Kidney (tissue), 14 donors: ENCODE data around the gene PCBP2. TPM values are rescaled to one million over a fixed set of nuclear protein-coding genes. Genes with fewer than 3 reads are reported as not detected.

Experiments used
- DNase-seq, 5 donors: peaks; one replicate each; pipeline ENCODE4 v3.0.0-alpha.2; 2013 to 2020
- FAIRE-seq: peaks from 2 replicates; lab custom pipeline; 2012; peaks lifted over from hg19 to GRCh38; lab: Jason Lieb, UNC
- H3K27ac ChIP-seq, 2 donors: one replicate each; pipeline ENCODE4 v1.7.0; 2013; ENCODE audit warnings: low read depth in 2 of 2, low read length in 2 of 2, inconsistent platforms in 1 of 2
- H3K27me3 ChIP-seq: one replicate; pipeline ENCODE4 v1.7.1; 2013; ENCODE audit warnings: low read length, inconsistent platforms; ENCODE audit not compliant: control insufficient read depth, insufficient read depth
- H3K36me3 ChIP-seq, 3 donors: one replicate each; pipeline versions ENCODE4 v1.7.0 to v1.7.1; 2013; ENCODE audit warnings: low read length in 3 of 3, control low read depth in 1 of 3, inconsistent platforms in 1 of 3; ENCODE audit not compliant: insufficient read depth in 3 of 3, control insufficient read depth in 2 of 3
- H3K4me1 ChIP-seq, 3 donors: one replicate each; pipeline versions ENCODE4 v1.7.0 to v1.7.1; 2013; ENCODE audit warnings: low read length in 3 of 3, inconsistent platforms in 1 of 3, low read depth in 1 of 3; ENCODE audit not compliant: control insufficient read depth in 2 of 3, insufficient read depth in 2 of 3
- H3K4me3 ChIP-seq, 3 donors: one replicate each; pipeline versions ENCODE4 v1.7.0 to v1.8.1; 2013; ENCODE audit warnings: low read length in 3 of 3, control low read depth in 1 of 3, inconsistent platforms in 1 of 3
- H3K9ac ChIP-seq, 3 donors: one replicate each; pipeline versions ENCODE4 v1.7.0 to v1.7.1; 2013; ENCODE audit warnings: low read length in 3 of 3, control low read depth in 1 of 3, inconsistent platforms in 1 of 3
- H3K9me3 ChIP-seq, 3 donors: one replicate each; pipeline versions ENCODE4 v1.7.0 to v1.7.1; 2013; ENCODE audit warnings: low read length in 3 of 3, control low read depth in 1 of 3, inconsistent platforms in 1 of 3; ENCODE audit not compliant: control insufficient read depth in 2 of 3, insufficient read depth in 1 of 3
- intact Hi-C: fragments of 100-400 bp; cut with DNase I; formaldehyde crosslinking; loops from one replicate; pipeline ENCODE4 v1.11.1; 2022
- polyA plus RNA-seq: library from polyadenylated mRNA; stranded (reverse); fragments of 350-450 nt; fragmentation: Illumina TruSeq; extraction: RNeasy Lipid Tissue Mini Kit (QIAGEN cat#74804); gene quantifications from one replicate; pipeline ENCODE4 v1.2.3, GENCODE V29; 2014; ENCODE audit warnings: low read depth, low replicate concordance; ENCODE audit not compliant: insufficient read depth
- total RNA-seq: library from RNA; stranded (reverse); fragmentation: NEBNext Ultra II Directional; extraction: Animal tissue kit (Norgen Biotek cat#: 25700); gene quantifications from one replicate; pipeline ENCODE4 v1.2.1, GENCODE V29; 2021
- TF ChIP-seq, protein P1 (sequence below): IDR thresholded peaks from 3 replicates; pipeline ENCODE4 v1.5.1; 2012; ENCODE audit warnings: mild to moderate bottlenecking, moderate library complexity, borderline replicate concordance; ENCODE audit not compliant: insufficient read depth; ENCODE audit errors: extremely low read depth
- donor health status: control.
- donor health status: control.
- donor health status: control.
- donor health status: control.
- donor health status: control.
- donor health status: DM: yes; HTN: yes; CAD: no.
- donor health status: Normal renal cell carcinoma (clear cell type).

The PCBP2 gene
- total and polyA plus RNA-seq, 2 donors from 2014 or later = 597 to 732 TPM

DNA sequence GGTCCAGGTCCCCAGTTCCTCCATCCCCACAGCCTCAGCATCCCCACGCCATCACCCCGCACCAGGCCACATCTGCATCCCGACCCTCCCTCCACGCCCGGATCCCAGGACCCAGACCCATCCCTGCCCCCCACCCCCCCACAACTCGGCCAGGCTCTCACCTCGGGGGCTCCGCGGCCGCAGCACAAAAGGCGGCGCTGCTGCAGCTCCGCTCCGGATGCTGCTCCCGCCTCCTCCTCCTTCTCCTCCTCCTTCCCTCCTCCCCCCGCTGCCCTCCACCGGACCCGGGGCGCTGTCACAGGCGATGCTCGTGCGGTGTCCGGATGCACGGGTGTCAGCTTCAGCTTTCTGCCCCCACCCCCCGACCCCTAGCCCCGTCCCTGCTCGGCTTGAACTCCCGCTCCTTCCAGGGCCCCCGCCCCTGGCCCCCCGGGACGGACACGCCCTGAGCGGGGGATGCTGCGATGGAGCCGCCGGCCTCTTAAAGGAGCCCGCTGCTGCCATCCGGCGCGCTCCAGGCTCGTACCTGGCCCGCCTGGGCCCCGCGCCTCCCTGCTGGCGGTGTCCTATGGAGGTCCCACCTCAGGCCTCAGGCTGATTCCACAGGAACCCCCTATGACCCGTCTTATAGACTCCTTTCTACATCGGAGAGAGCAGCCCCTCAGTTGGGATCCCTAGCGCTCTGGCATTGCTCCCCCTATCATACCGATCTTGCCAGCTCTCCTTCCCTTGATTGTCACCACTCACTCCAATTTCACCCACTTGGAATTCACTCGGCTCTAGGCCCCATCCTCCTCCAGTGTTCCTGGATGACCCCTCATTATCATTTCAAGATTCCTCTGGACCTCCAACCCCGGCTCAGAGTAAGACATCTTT lies 47.6 kb downstream of the PCBP2 start, which contains the start of gene MAP3K12:
MAP3K12 (minus strand) TSS at position 193 of the 876 bp plus-strand sequence. CDS start 12,067 bp downstream, outside the sequence.
- TF ChIP-seq, protein P1, sequence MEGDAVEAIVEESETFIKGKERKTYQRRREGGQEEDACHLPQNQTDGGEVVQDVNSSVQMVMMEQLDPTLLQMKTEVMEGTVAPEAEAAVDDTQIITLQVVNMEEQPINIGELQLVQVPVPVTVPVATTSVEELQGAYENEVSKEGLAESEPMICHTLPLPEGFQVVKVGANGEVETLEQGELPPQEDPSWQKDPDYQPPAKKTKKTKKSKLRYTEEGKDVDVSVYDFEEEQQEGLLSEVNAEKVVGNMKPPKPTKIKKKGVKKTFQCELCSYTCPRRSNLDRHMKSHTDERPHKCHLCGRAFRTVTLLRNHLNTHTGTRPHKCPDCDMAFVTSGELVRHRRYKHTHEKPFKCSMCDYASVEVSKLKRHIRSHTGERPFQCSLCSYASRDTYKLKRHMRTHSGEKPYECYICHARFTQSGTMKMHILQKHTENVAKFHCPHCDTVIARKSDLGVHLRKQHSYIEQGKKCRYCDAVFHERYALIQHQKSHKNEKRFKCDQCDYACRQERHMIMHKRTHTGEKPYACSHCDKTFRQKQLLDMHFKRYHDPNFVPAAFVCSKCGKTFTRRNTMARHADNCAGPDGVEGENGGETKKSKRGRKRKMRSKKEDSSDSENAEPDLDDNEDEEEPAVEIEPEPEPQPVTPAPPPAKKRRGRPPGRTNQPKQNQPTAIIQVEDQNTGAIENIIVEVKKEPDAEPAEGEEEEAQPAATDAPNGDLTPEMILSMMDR = no peak
- peak within 1 kb of the TSS; percentile 82 to 95 (median 83) for H3K4me3 ChIP-seq
- intact Hi-C loops = no loop called here
- H3K9me3 ChIP-seq = no peaks in the 10 kb centered on the region
- no peaks in the 10 kb centered on the region for H3K27me3 ChIP-seq
- peak; percentile 75 to 95 (median 87) for DNase-seq
- H3K27ac ChIP-seq = peak within 1 kb of the TSS; percentile 98 to 100
- FAIRE-seq = no peak
- peaks cover 0 to 4% (median 0%) of the 10 kb centered on the region in 3 donors for H3K36me3 ChIP-seq
- H3K9ac ChIP-seq = peak within 1 kb of the TSS; percentile 79 to 100 (median 91)
- peaks cover 2 to 33% (median 26%) of the 10 kb centered on the region in 3 donors for H3K4me1 ChIP-seq

DNA sequence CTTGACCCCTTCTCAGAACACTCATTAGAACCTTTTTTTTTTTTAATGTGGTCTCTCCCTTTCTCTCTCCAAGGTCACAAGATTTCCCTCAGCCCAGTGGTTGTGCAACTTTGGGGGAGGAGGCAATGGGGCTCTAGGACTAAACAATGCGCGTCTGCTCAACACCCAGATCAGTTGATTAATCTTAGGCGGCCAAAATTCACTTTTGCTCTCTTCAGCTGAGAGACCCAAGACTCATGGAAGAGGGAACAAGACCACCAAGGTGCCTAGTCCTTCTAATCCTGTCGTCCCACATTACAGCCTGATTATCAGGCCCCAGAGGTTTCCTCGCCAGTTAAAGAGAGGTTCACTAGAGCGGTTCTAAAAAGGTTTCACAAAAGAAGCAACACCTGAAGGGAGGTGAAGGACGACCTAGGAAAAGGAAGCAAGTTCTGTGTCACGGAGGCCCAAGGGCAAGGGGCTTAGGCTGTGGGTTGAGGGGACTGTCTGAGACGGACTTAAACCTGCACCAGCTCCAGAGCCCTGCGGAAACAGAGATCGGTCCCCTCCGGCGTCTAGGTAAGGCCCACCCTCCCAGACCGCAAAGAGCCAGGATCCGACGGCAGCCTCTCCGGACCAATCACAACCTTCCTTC lies 48.4 kb downstream of the PCBP2 start:
- DNase-seq = peak in 3 of 5 donors; percentile 59 to 83 (median 73)
- Histone ChIP-seq H3K4me3 (peak overlapping the region; percentile 82 to 95 (median 83)), H3K9me3 (no peaks in the 10 kb centered on the region), H3K36me3 (peaks cover 0 to 4% (median 3%) of the 10 kb centered on the region in 3 donors), H3K27ac (peak overlapping the region; percentile 98 to 100), H3K4me1 (peaks cover 2 to 33% (median 26%) of the 10 kb centered on the region in 3 donors), H3K9ac (peak overlapping the region; percentile 79 to 100 (median 91)), H3K27me3 (no peaks in the 10 kb centered on the region)
- TF ChIP-seq, protein P1 = no peak
- intact Hi-C loops = no loop called here
- FAIRE-seq = no peak

DNA sequence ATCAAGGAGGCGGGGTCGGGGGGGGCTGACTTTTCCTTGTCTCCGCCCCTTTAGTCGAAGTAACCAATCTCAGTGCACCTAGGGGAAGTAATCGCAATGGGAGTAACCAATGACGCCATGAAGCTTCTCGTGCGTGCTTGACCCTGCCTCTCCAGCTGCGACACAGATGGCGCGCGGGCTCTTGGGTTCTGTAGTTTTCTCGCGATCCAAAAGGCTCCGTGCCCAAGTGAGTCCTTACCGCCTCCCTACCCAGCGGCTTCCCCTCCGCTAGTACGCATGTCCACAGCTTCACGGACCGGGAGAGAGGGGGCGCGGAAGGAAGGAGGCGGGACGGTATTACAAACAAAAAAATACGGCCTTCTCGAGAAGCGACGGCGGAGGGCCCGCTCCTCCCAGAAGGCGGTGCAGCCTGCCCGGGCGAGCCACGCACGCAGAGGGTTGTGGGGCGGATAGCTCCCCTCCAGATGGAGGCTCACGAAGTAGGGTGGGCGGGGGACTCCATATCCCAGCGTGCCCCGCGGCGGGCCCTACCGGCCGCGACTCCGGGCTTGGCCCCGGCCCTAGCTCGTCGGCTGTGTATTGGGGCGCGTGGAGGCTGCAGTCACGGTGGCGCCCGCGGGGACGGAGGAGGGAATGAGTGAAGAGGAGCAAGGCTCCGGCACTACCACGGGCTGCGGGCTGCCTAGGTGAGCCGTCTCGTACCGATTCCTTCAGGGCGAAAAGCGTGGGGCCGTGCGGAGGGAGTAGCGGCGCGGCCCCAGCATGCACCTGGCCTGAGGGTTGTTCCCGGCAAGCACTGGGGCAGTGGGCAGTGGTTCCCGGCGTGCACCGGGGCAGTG lies 49.1 kb downstream of the PCBP2 start, which contains the start of gene TARBP2:
TARBP2 (plus strand) TSS at position 508 of the 839 bp plus-strand sequence; CDS start at position 634, 126 bp downstream.
- TF ChIP-seq, protein P1 = no peak
- Histone ChIP-seq H3K36me3 (peaks cover 0 to 8% (median 4%) of the 10 kb centered on the region in 3 donors), H3K4me3 (peak within 1 kb of the TSS; percentile 82 to 95 (median 83)), H3K4me1 (peaks cover 2 to 31% (median 20%) of the 10 kb centered on the region in 3 donors), H3K9me3 (no peaks in the 10 kb centered on the region), H3K27me3 (no peaks in the 10 kb centered on the region), H3K27ac (peak within 1 kb of the TSS; percentile 98 to 100), H3K9ac (peak within 1 kb of the TSS; percentile 79 to 100 (median 91))
- intact Hi-C loops = no loop called here
- peak; percentile 98 for FAIRE-seq
- peak; percentile 99 to 100 (median 99) for DNase-seq
